Measurements from ENCODE around the gene OR6B2. TPM values are rescaled to one million over a fixed set of nuclear protein-coding genes. Genes with fewer than 3 reads are reported as not detected.

Gene OR6B2
- total RNA-seq, 2 donors from 2014 or later = not detected

GRCh38 chr2:240032406-240033329 lies 2.4 kb upstream of the OR6B2 start:
- DNase-seq (no peak), ATAC-seq (replicated peaks in 1 of 2) (no peak)
- H3K9me3 Mint-ChIP-seq = no peaks in the 10 kb centered on the region
- no peak overlapping the region for H3K27ac Mint-ChIP-seq
- peaks cover 41% of the 10 kb centered on the region for H3K27me3 Mint-ChIP-seq (ENCODE audit: low read depth)
- H3K36me3 Mint-ChIP-seq (ENCODE audit: insufficient read depth in 2 of 2) = peaks cover 0 to 1% of the 10 kb centered on the region in 2 donors
- no peaks in the 10 kb centered on the region for H3K4me1 Mint-ChIP-seq (ENCODE audit: low read depth)
- H3K4me3 Mint-ChIP-seq = no peak overlapping the region

GRCh38 chr2:240024766-240025165 lies 5.5 kb downstream of the OR6B2 start:
- Mint-ChIP-seq H3K27me3 (ENCODE audit: low read depth) (peaks cover 10% of the 10 kb centered on the region), H3K4me1 (ENCODE audit: low read depth) (peaks cover 27% of the 10 kb centered on the region), H3K27ac (peak overlapping the region; percentile 99), H3K9me3 (no peaks in the 10 kb centered on the region), H3K36me3 (ENCODE audit: insufficient read depth in 2 of 2) (peaks cover 10 to 12% of the 10 kb centered on the region in 2 donors), H3K4me3 (peak overlapping the region; percentile 94 to 99)
- ATAC-seq (replicated peaks in 1 of 2) (peak; percentile 45 to 50), DNase-seq (peak; percentile 24 to 27)

- DNase-seq = no peak
- peak overlapping the region; percentile 99 for H3K27ac Mint-ChIP-seq
These were observed 6.4 kb downstream of the OR6B2 start for GRCh38 chr2:240023792-240024191.

GRCh38 chr2:240021488-240022104 lies 8.6 kb downstream of the OR6B2 start:
- DNase-seq (peak; percentile 65 to 74), ATAC-seq (replicated peaks in 1 of 2) (no peak)
- no peaks in the 10 kb centered on the region for H3K27me3 Mint-ChIP-seq (ENCODE audit: low read depth)
- H3K4me3 Mint-ChIP-seq = no peak overlapping the region
- peaks cover 13 to 32% of the 10 kb centered on the region in 2 donors for H3K36me3 Mint-ChIP-seq (ENCODE audit: insufficient read depth in 2 of 2)
- H3K27ac Mint-ChIP-seq = no peak overlapping the region
- peaks cover 30% of the 10 kb centered on the region for H3K4me1 Mint-ChIP-seq (ENCODE audit: low read depth)
- H3K9me3 Mint-ChIP-seq = no peaks in the 10 kb centered on the region

More at GRCh38 chr2:240023792-240024191, 6.4 kb downstream of the OR6B2 start:
- Mint-ChIP-seq H3K4me3 (peak overlapping the region; percentile 94 to 99), H3K27me3 (ENCODE audit: low read depth) (peaks cover 5% of the 10 kb centered on the region), H3K4me1 (ENCODE audit: low read depth) (peaks cover 27% of the 10 kb centered on the region), H3K36me3 (ENCODE audit: insufficient read depth in 2 of 2) (peaks cover 13 to 16% of the 10 kb centered on the region in 2 donors), H3K9me3 (no peaks in the 10 kb centered on the region)
- peak in 1 of 2 donors; percentile 16 for ATAC-seq (replicated peaks in 1 of 2)

GRCh38 chr2:240018071-240018750 lies 12.0 kb downstream of the OR6B2 start:
- ATAC-seq (replicated peaks in 1 of 2) = no peak
- peaks cover 14 to 40% of the 10 kb centered on the region in 2 donors for H3K36me3 Mint-ChIP-seq (ENCODE audit: insufficient read depth in 2 of 2)
- H3K4me3 Mint-ChIP-seq = no peak overlapping the region
- no peaks in the 10 kb centered on the region for H3K9me3 Mint-ChIP-seq
- H3K4me1 Mint-ChIP-seq (ENCODE audit: low read depth) = peaks cover 15% of the 10 kb centered on the region
- H3K27ac Mint-ChIP-seq = no peak overlapping the region
- DNase-seq = no peak
- no peaks in the 10 kb centered on the region for H3K27me3 Mint-ChIP-seq (ENCODE audit: low read depth)

- peaks cover 5% of the 10 kb centered on the region for H3K4me1 Mint-ChIP-seq (ENCODE audit: low read depth)
- no peak overlapping the region for H3K4me3 Mint-ChIP-seq
- ATAC-seq (replicated peaks in 1 of 2) (no peak), DNase-seq (no peak)
- H3K36me3 Mint-ChIP-seq (ENCODE audit: insufficient read depth in 2 of 2) = peaks cover 7 to 39% of the 10 kb centered on the region in 2 donors
- H3K27ac Mint-ChIP-seq = no peak overlapping the region
- H3K27me3 Mint-ChIP-seq (ENCODE audit: low read depth) = no peaks in the 10 kb centered on the region
- no peaks in the 10 kb centered on the region for H3K9me3 Mint-ChIP-seq
These were observed 15.9 kb downstream of the OR6B2 start for GRCh38 chr2:240014327-240014726.

GRCh38 chr2:240013343-240013742 lies 16.9 kb downstream of the OR6B2 start:
- Mint-ChIP-seq H3K4me3 (no peak overlapping the region), H3K36me3 (ENCODE audit: insufficient read depth in 2 of 2) (peaks cover 5 to 32% of the 10 kb centered on the region in 2 donors), H3K27me3 (ENCODE audit: low read depth) (no peaks in the 10 kb centered on the region), H3K9me3 (no peaks in the 10 kb centered on the region), H3K4me1 (ENCODE audit: low read depth) (peaks cover 5% of the 10 kb centered on the region), H3K27ac (no peak overlapping the region)
- DNase-seq (no peak), ATAC-seq (replicated peaks in 1 of 2) (no peak)

GRCh38 chr2:240002983-240003382 lies 27.2 kb downstream of the OR6B2 start:
- Mint-ChIP-seq H3K4me3 (no peak overlapping the region), H3K27me3 (ENCODE audit: low read depth) (no peaks in the 10 kb centered on the region), H3K4me1 (ENCODE audit: low read depth) (no peaks in the 10 kb centered on the region), H3K27ac (no peak overlapping the region), H3K9me3 (no peaks in the 10 kb centered on the region), H3K36me3 (ENCODE audit: insufficient read depth in 2 of 2) (peaks cover 0 to 23% of the 10 kb centered on the region in 2 donors)
- DNase-seq = no peak
- ATAC-seq (replicated peaks in 1 of 2) = no peak

GRCh38 chr2:240000671-240001070 lies 29.6 kb downstream of the OR6B2 start:
- Mint-ChIP-seq H3K27ac (no peak overlapping the region), H3K4me3 (no peak overlapping the region), H3K27me3 (ENCODE audit: low read depth) (no peaks in the 10 kb centered on the region), H3K36me3 (ENCODE audit: insufficient read depth in 2 of 2) (peaks cover 0 to 19% of the 10 kb centered on the region in 2 donors), H3K9me3 (no peaks in the 10 kb centered on the region), H3K4me1 (ENCODE audit: low read depth) (no peaks in the 10 kb centered on the region)
- no peak for ATAC-seq (replicated peaks in 1 of 2)
- DNase-seq = no peak

- no peak for DNase-seq
- Mint-ChIP-seq H3K27me3 (ENCODE audit: low read depth) (no peaks in the 10 kb centered on the region), H3K36me3 (ENCODE audit: insufficient read depth in 2 of 2) (peaks cover 0 to 7% of the 10 kb centered on the region in 2 donors), H3K4me3 (no peak overlapping the region), H3K4me1 (ENCODE audit: low read depth) (no peaks in the 10 kb centered on the region), H3K27ac (no peak overlapping the region), H3K9me3 (no peaks in the 10 kb centered on the region)
- ATAC-seq (replicated peaks in 1 of 2) = no peak
These were observed 32.4 kb downstream of the OR6B2 start for GRCh38 chr2:239997686-239998409.

- Mint-ChIP-seq H3K27ac (no peak overlapping the region), H3K9me3 (no peaks in the 10 kb centered on the region), H3K4me1 (ENCODE audit: low read depth) (no peaks in the 10 kb centered on the region), H3K27me3 (ENCODE audit: low read depth) (no peaks in the 10 kb centered on the region), H3K36me3 (ENCODE audit: insufficient read depth in 2 of 2) (peaks cover 0 to 8% of the 10 kb centered on the region in 2 donors), H3K4me3 (no peak overlapping the region)
- DNase-seq = no peak
- ATAC-seq (replicated peaks in 1 of 2) = no peak
These were observed 36.1 kb downstream of the OR6B2 start for GRCh38 chr2:239994086-239994485.

- Mint-ChIP-seq H3K36me3 (ENCODE audit: insufficient read depth in 2 of 2) (peaks cover 0 to 11% of the 10 kb centered on the region in 2 donors), H3K9me3 (no peaks in the 10 kb centered on the region), H3K27me3 (ENCODE audit: low read depth) (no peaks in the 10 kb centered on the region), H3K4me3 (no peak overlapping the region), H3K27ac (peak overlapping the region; percentile 10), H3K4me1 (ENCODE audit: low read depth) (no peaks in the 10 kb centered on the region)
- no peak for DNase-seq
- no peak for ATAC-seq (replicated peaks in 1 of 2)
These were observed 36.9 kb downstream of the OR6B2 start for GRCh38 chr2:239993291-239993690.

Measured in activated T-cell treated with anti-CD3 and anti-CD28 coated beads, Interleukin-2, amount 50 U/mL, for 72 hours (primary cell).